Panc1 (cell line): ENCODE data around the gene TMEM127.

Experiments used
- CTCF ChIP-seq: fragments of 450-650 bp; IDR thresholded peaks from 2 replicates; pipeline ENCODE4 v1.5.1; 2017; ENCODE audit warnings: mild to moderate bottlenecking
- REST ChIP-seq, 2 experiments: IDR thresholded peaks; 2 replicates each; pipeline ENCODE4 v1.6.1; 2011 to 2012; ENCODE audit warnings: low read depth in 2 of 2, control low read depth in 1 of 2, low read length in 1 of 2, mild to moderate bottlenecking in 1 of 2, moderate library complexity in 1 of 2; ENCODE audit not compliant: insufficient read depth in 1 of 2
- SIN3A ChIP-seq: IDR thresholded peaks from 2 replicates; pipeline ENCODE4 v1.6.1; 2012; ENCODE audit warnings: low read depth, mild to moderate bottlenecking, low read length, moderate library complexity, borderline replicate concordance; ENCODE audit not compliant: insufficient read depth

- TF ChIP-seq CTCF (no peak), SIN3A (no peak), REST (IDR thresholded peaks at IDR 0.05; ENCODE audit: insufficient read depth in 1 of 2, low read depth in 2 of 2, low read length in 1 of 2) (no peak)
These were observed 58.6 kb downstream of the TMEM127 start for GRCh38 chr2:96207073-96207773.
